ENCODE data around the gene DACT1. TPM values are rescaled to one million over a fixed set of nuclear protein-coding genes. Genes with fewer than 3 reads are reported as not detected.

DACT1 gene
- total RNA-seq, 4 donors from 2014 or later: 2.4 to 11.0 (median 5.5) TPM

- no peak for TF ChIP-seq CTCF (IDR thresholded peaks at IDR 0.05)
- no peak for TF ChIP-seq POLR2A (IDR thresholded peaks at IDR 0.05)
- intact Hi-C loops (cut with DNase I; ENCODE audit: low total_unique reads): no loop called here
- no peak overlapping the region for H3K4me3 ChIP-seq (ENCODE audit: low read depth, poor library complexity, severe bottlenecking)
- DNase-seq (ENCODE audit: low spot score in 2 of 2): no peak
- 24 to 41% methylated on average over 2 of the region's 2 CpGs for WGBS, 2 donors
Measured at GRCh38 chr14:58663494-58664111, 25.8 kb downstream of the DACT1 start.

- intact Hi-C loops (cut with DNase I; ENCODE audit: low total_unique reads): no loop called here
- WGBS, 2 donors: 94% methylated on average over 3 of the region's 3 CpGs
Measured at GRCh38 chr14:58665773-58666500, 28.2 kb downstream of the DACT1 start.

DNA sequence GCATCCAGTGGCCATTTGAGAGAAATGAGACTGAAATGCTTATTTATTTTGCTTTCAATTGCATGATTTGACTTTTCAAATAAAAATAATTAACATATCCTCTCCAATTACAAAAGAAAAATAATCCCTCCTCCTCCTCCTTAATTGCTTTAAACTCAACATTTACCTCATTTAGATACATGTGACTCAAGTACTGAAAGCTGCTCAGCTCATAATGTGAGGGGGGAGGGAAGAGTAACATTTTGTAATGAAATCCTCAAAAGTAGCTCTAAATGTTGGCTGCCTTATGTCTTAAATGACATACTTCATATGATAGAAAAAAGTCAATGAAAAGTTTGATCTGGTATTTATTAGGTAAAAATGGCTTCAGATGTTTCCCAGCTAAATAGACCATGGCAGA is 29.0 kb downstream of the DACT1 start:
- intact Hi-C loops (cut with DNase I; ENCODE audit: low total_unique reads): no loop called here
- DNase-seq (ENCODE audit: low spot score in 2 of 2): no peak
- no peak for TF ChIP-seq POLR2A (IDR thresholded peaks at IDR 0.05)
- TF ChIP-seq CTCF (IDR thresholded peaks at IDR 0.05): no peak
- no peak overlapping the region for H3K4me3 ChIP-seq (ENCODE audit: low read depth, poor library complexity, severe bottlenecking)

More at GRCh38 chr14:58665773-58666500, 28.2 kb downstream of the DACT1 start:
- H3K4me3 ChIP-seq (ENCODE audit: low read depth, poor library complexity, severe bottlenecking): no peak overlapping the region
- TF ChIP-seq POLR2A (IDR thresholded peaks at IDR 0.05) (no peak), CTCF (IDR thresholded peaks at IDR 0.05) (no peak)
- no peak for DNase-seq (ENCODE audit: low spot score in 2 of 2)

- no peak overlapping the region for H3K4me3 ChIP-seq (ENCODE audit: low read depth, poor library complexity, severe bottlenecking)
- intact Hi-C loops (cut with DNase I; ENCODE audit: low total_unique reads): no loop called here
- 60 to 63% methylated on average over 5 of the region's 5 CpGs for WGBS, 2 donors
- TF ChIP-seq CTCF (IDR thresholded peaks at IDR 0.05) (no peak), POLR2A (IDR thresholded peaks at IDR 0.05) (no peak)
- no peak for DNase-seq (ENCODE audit: low spot score in 2 of 2)
Measured at GRCh38 chr14:58667900-58668299, 30.1 kb downstream of the DACT1 start.

DNA sequence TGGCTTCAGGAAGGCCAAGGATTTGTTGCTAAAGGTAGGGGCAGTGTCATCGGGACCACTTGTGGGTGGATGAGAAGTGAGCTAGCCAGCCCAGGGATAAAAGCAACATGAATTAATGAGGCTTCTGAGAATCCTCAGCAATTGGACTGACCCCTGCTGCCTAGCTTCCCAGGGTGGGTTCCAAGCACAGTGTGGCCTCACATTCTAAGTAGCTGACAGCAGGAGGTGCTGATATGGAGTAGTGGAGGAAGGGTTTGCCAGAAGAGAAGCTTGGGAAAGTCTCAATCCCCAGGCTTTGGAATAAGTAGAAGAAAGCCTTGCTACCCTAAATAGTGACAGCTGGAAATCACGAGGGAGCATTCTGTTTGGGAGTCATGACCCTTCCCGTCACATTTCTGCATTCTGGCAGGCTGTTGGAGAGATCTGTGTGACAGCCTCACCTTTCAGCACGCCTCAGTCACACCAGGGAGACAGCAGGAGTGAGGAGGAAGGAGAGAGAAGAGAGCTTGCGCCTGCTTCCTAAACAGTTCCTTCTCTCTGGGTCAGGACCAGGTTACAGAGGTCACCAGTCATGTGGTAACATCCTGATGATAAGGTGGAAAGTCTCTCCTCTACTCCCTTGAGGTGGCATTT is 31.2 kb downstream of the DACT1 start:
- no peak for TF ChIP-seq POLR2A (IDR thresholded peaks at IDR 0.05)
- no peak for TF ChIP-seq CTCF (IDR thresholded peaks at IDR 0.05)
- no peak overlapping the region for H3K4me3 ChIP-seq (ENCODE audit: low read depth, poor library complexity, severe bottlenecking)
- WGBS, 2 donors: 72 to 75% methylated on average over 5 of the region's 5 CpGs
- intact Hi-C loops (cut with DNase I; ENCODE audit: low total_unique reads): no loop called here
- DNase-seq (ENCODE audit: low spot score in 2 of 2): no peak

All from lower leg skin (tissue), 4 donors.